ENCODE measurements around the gene CHAD. TPM values are rescaled to one million over a fixed set of nuclear protein-coding genes. Genes with fewer than 3 reads are reported as not detected.
A peak's percentile ranks its signal among the peaks of the same experiment; 100 is the strongest.

CHAD gene
- total and polyA plus RNA-seq, 4 donors, result 0.55 to 13.6 (median 5.0) TPM

GRCh38 chr17:50495918-50496317 is 27.2 kb upstream of the CHAD start:
- Histone ChIP-seq H3K4me3 (ENCODE audit: low read depth, low read length) (no peak overlapping the region), H3K36me3 (ENCODE audit: control insufficient read depth, insufficient read depth, low read length) (no peaks in the 10 kb centered on the region), H3K4me1 (ENCODE audit: control insufficient read depth, insufficient read depth, low read length) (no peaks in the 10 kb centered on the region), H3K27me3 (ENCODE audit: control insufficient read depth, insufficient read depth, low read length) (no peaks in the 10 kb centered on the region), H3K27ac (ENCODE audit: low read depth, low read length) (no peak overlapping the region), H3K9me3 (ENCODE audit: control insufficient read depth, insufficient read depth, low read length) (no peaks in the 10 kb centered on the region)
- 96% methylated on average over 3 of the region's 8 CpGs for WGBS (ENCODE audit: insufficient coverage)
- no peak for DNase-seq (ENCODE audit: low read depth in 4 of 6, low spot score in 6 of 6)

- no peak for DNase-seq (ENCODE audit: low read depth in 4 of 6, low spot score in 6 of 6)
- H3K4me3 ChIP-seq (ENCODE audit: low read depth, low read length), result no peak overlapping the region
- no peaks in the 10 kb centered on the region for H3K4me1 ChIP-seq (ENCODE audit: control insufficient read depth, insufficient read depth, low read length)
- 92% methylated on average over 2 of the region's 8 CpGs for WGBS (ENCODE audit: insufficient coverage)
- H3K27me3 ChIP-seq (ENCODE audit: control insufficient read depth, insufficient read depth, low read length), result no peaks in the 10 kb centered on the region
- no peaks in the 10 kb centered on the region for H3K9me3 ChIP-seq (ENCODE audit: control insufficient read depth, insufficient read depth, low read length)
- no peak overlapping the region for H3K27ac ChIP-seq (ENCODE audit: low read depth, low read length)
- H3K36me3 ChIP-seq (ENCODE audit: control insufficient read depth, insufficient read depth, low read length), result no peaks in the 10 kb centered on the region
These were observed 26.6 kb upstream of the CHAD start for GRCh38 chr17:50495217-50495823.

GRCh38 chr17:50493744-50494143 is 25.1 kb upstream of the CHAD start:
- Histone ChIP-seq H3K27ac (ENCODE audit: low read depth, low read length) (no peak overlapping the region), H3K4me1 (ENCODE audit: control insufficient read depth, insufficient read depth, low read length) (no peaks in the 10 kb centered on the region), H3K9me3 (ENCODE audit: control insufficient read depth, insufficient read depth, low read length) (no peaks in the 10 kb centered on the region), H3K4me3 (ENCODE audit: low read depth, low read length) (no peak overlapping the region), H3K36me3 (ENCODE audit: control insufficient read depth, insufficient read depth, low read length) (no peaks in the 10 kb centered on the region), H3K27me3 (ENCODE audit: control insufficient read depth, insufficient read depth, low read length) (no peaks in the 10 kb centered on the region)
- WGBS (ENCODE audit: insufficient coverage), result 60% methylated on average over 2 of the region's 3 CpGs
- no peak for DNase-seq (ENCODE audit: low read depth in 4 of 6, low spot score in 6 of 6)

GRCh38 chr17:50492214-50492613 is 23.5 kb upstream of the CHAD start:
- DNase-seq (ENCODE audit: low read depth in 4 of 6, low spot score in 6 of 6), result no peak
- Histone ChIP-seq H3K36me3 (ENCODE audit: control insufficient read depth, insufficient read depth, low read length) (peaks cover 9% of the 10 kb centered on the region), H3K27me3 (ENCODE audit: control insufficient read depth, insufficient read depth, low read length) (no peaks in the 10 kb centered on the region), H3K27ac (ENCODE audit: low read depth, low read length) (no peak overlapping the region), H3K9me3 (ENCODE audit: control insufficient read depth, insufficient read depth, low read length) (no peaks in the 10 kb centered on the region), H3K4me3 (ENCODE audit: low read depth, low read length) (no peak overlapping the region), H3K4me1 (ENCODE audit: control insufficient read depth, insufficient read depth, low read length) (no peaks in the 10 kb centered on the region)
- no CpG with 5 or more reads among the region's 8 CpGs for WGBS (ENCODE audit: insufficient coverage)

GRCh38 chr17:50491505-50491904 is 22.8 kb upstream of the CHAD start:
- WGBS (ENCODE audit: insufficient coverage), result no CpG with 5 or more reads among the region's 1 CpG
- H3K27ac ChIP-seq (ENCODE audit: low read depth, low read length), result no peak overlapping the region

GRCh38 chr17:50488880-50489279 is 20.2 kb upstream of the CHAD start:
- H3K36me3 ChIP-seq (ENCODE audit: control insufficient read depth, insufficient read depth, low read length), result peaks cover 24% of the 10 kb centered on the region
- WGBS (ENCODE audit: insufficient coverage), result 70% methylated on average over 2 of the region's 2 CpGs

More at GRCh38 chr17:50491505-50491904, 22.8 kb upstream of the CHAD start:
- H3K4me1 ChIP-seq (ENCODE audit: control insufficient read depth, insufficient read depth, low read length), result no peaks in the 10 kb centered on the region
- no peaks in the 10 kb centered on the region for H3K9me3 ChIP-seq (ENCODE audit: control insufficient read depth, insufficient read depth, low read length)
- H3K4me3 ChIP-seq (ENCODE audit: low read depth, low read length), result no peak overlapping the region
- H3K36me3 ChIP-seq (ENCODE audit: control insufficient read depth, insufficient read depth, low read length), result peaks cover 10% of the 10 kb centered on the region
- H3K27me3 ChIP-seq (ENCODE audit: control insufficient read depth, insufficient read depth, low read length), result no peaks in the 10 kb centered on the region
- DNase-seq (ENCODE audit: low read depth in 4 of 6, low spot score in 6 of 6), result peak in 1 of 6 donors; percentile 46

GRCh38 chr17:50487213-50488096 is 18.8 kb upstream of the CHAD start:
- H3K9me3 ChIP-seq (ENCODE audit: control insufficient read depth, insufficient read depth, low read length), result no peaks in the 10 kb centered on the region
- H3K36me3 ChIP-seq (ENCODE audit: control insufficient read depth, insufficient read depth, low read length), result peaks cover 36% of the 10 kb centered on the region
- H3K4me3 ChIP-seq (ENCODE audit: low read depth, low read length), result no peak overlapping the region
- no peaks in the 10 kb centered on the region for H3K4me1 ChIP-seq (ENCODE audit: control insufficient read depth, insufficient read depth, low read length)
- 91% methylated on average over 12 of the region's 17 CpGs for WGBS (ENCODE audit: insufficient coverage)
- no peak overlapping the region for H3K27ac ChIP-seq (ENCODE audit: low read depth, low read length)
- no peaks in the 10 kb centered on the region for H3K27me3 ChIP-seq (ENCODE audit: control insufficient read depth, insufficient read depth, low read length)
- DNase-seq (ENCODE audit: low read depth in 4 of 6, low spot score in 6 of 6), result no peak

More at GRCh38 chr17:50488880-50489279, 20.2 kb upstream of the CHAD start:
- H3K27me3 ChIP-seq (ENCODE audit: control insufficient read depth, insufficient read depth, low read length), result no peaks in the 10 kb centered on the region
- no peak overlapping the region for H3K4me3 ChIP-seq (ENCODE audit: low read depth, low read length)
- no peaks in the 10 kb centered on the region for H3K9me3 ChIP-seq (ENCODE audit: control insufficient read depth, insufficient read depth, low read length)
- no peak overlapping the region for H3K27ac ChIP-seq (ENCODE audit: low read depth, low read length)
- no peak for DNase-seq (ENCODE audit: low read depth in 4 of 6, low spot score in 6 of 6)
- no peaks in the 10 kb centered on the region for H3K4me1 ChIP-seq (ENCODE audit: control insufficient read depth, insufficient read depth, low read length)

- WGBS (ENCODE audit: insufficient coverage), result 95% methylated on average over 7 of the region's 11 CpGs
- DNase-seq (ENCODE audit: low read depth in 4 of 6, low spot score in 6 of 6), result no peak
- Histone ChIP-seq H3K27me3 (ENCODE audit: control insufficient read depth, insufficient read depth, low read length) (no peaks in the 10 kb centered on the region), H3K27ac (ENCODE audit: low read depth, low read length) (no peak overlapping the region), H3K4me1 (ENCODE audit: control insufficient read depth, insufficient read depth, low read length) (peaks cover 5% of the 10 kb centered on the region), H3K9me3 (ENCODE audit: control insufficient read depth, insufficient read depth, low read length) (no peaks in the 10 kb centered on the region), H3K4me3 (ENCODE audit: low read depth, low read length) (no peak overlapping the region), H3K36me3 (ENCODE audit: control insufficient read depth, insufficient read depth, low read length) (peaks cover 47% of the 10 kb centered on the region)
These were observed 15.9 kb upstream of the CHAD start for GRCh38 chr17:50484386-50485155.

- no peak overlapping the region for H3K4me3 ChIP-seq (ENCODE audit: low read depth, low read length)
- no peaks in the 10 kb centered on the region for H3K9me3 ChIP-seq (ENCODE audit: control insufficient read depth, insufficient read depth, low read length)
- no peak for DNase-seq (ENCODE audit: low read depth in 4 of 6, low spot score in 6 of 6)
- no CpG with 5 or more reads among the region's 5 CpGs for WGBS (ENCODE audit: insufficient coverage)
- H3K4me1 ChIP-seq (ENCODE audit: control insufficient read depth, insufficient read depth, low read length), result peaks cover 9% of the 10 kb centered on the region
- H3K27me3 ChIP-seq (ENCODE audit: control insufficient read depth, insufficient read depth, low read length), result no peaks in the 10 kb centered on the region
- no peak overlapping the region for H3K27ac ChIP-seq (ENCODE audit: low read depth, low read length)
- H3K36me3 ChIP-seq (ENCODE audit: control insufficient read depth, insufficient read depth, low read length), result peaks cover 48% of the 10 kb centered on the region
These were observed 14.6 kb upstream of the CHAD start for GRCh38 chr17:50483266-50483665.
